GM19328 (cell line): ENCODE data around the gene POMT2.
A peak's percentile ranks its signal among the peaks of the same experiment; 100 is the strongest.
"Not testable (repeated sequence)": the region's sequence is repeated elsewhere in the genome, so short reads cannot be mapped to it uniquely, and the experiment has no call there.

ENCODE experiments used
- ATAC-seq: cut with Tn5 transposase; IDR thresholded peaks from one replicate; pipeline ENCODE4 v1.9.1; 2021; ENCODE audit warnings: mild to moderate bottlenecking, moderate library complexity; ENCODE audit not compliant: unreplicated experiment

The POMT2 gene, protein sequence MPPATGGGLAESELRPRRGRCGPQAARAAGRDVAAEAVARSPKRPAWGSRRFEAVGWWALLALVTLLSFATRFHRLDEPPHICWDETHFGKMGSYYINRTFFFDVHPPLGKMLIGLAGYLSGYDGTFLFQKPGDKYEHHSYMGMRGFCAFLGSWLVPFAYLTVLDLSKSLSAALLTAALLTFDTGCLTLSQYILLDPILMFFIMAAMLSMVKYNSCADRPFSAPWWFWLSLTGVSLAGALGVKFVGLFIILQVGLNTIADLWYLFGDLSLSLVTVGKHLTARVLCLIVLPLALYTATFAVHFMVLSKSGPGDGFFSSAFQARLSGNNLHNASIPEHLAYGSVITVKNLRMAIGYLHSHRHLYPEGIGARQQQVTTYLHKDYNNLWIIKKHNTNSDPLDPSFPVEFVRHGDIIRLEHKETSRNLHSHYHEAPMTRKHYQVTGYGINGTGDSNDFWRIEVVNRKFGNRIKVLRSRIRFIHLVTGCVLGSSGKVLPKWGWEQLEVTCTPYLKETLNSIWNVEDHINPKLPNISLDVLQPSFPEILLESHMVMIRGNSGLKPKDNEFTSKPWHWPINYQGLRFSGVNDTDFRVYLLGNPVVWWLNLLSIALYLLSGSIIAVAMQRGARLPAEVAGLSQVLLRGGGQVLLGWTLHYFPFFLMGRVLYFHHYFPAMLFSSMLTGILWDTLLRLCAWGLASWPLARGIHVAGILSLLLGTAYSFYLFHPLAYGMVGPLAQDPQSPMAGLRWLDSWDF

DNA sequence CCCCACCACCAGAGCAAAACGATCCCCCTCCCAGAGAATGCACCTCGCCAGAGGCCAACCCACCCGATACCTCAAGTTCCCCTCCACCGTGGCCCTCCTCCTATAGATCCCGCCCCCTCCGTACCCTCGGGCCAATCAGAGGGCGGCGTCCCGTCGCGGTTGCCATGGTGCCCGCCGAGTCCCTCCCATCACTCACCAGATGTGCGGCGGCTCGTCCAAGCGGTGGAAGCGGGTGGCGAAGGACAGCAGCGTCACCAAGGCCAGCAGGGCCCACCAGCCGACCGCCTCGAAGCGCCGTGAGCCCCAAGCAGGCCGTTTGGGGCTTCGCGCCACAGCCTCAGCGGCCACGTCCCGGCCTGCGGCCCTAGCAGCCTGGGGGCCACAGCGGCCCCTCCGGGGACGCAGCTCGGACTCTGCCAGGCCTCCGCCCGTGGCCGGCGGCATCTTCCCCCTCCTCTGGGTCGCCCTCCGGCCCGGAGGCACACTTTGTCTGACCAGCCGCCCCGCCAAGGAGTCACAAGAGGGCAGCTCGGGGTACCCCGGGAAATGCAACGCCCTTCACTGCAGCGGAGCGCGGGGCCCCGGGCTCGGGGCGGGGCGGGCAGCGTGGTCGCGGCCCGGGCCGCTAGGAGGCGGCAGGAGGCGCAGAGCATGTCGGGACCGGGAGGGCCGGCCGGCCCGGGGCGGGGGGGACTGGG lies at the start of gene POMT2:
POMT2 (minus strand) TSS at position 646 of the 698 bp plus-strand sequence; CDS start at position 444, 202 bp downstream.
- ATAC-seq: peak; percentile 62

DNA sequence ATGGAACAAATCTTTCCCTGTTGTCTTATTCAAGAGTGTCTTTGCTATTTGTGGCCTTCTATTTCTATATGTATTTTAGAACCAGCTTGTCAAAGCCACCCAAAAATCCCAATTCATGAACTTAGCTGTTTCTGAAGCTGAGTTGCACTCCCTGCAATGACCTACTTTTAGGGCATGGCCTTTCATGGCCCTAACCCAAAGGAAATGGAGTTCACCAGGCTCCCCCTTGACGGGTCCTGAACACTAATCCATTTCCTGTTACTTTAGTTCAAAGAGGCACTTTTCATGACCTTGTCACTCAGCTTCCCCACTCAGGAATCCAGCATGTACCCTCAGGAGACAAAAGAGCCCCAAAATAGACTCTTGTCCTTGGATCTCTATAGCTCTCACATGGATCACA lies 48.6 kb upstream of the POMT2 start:
- no peak for ATAC-seq

DNA sequence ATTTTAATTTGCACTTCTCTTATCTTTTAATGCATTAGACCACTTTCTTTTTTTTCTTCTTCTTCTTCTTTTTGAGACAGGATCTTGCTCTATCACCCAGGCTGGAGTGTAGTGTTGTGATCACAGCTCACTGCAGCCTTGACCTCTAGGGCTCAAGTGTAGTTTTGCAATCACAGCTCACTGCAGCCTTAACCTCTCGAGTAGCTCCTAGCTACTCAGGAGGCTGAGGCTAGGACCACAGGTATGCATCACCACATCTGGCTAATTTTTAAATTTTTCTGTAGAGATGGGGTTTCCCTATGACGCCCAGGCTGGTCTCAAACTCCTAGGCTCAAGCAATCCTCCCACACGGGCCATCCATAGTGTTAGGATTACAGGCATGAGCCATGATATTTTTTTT lies 43.5 kb upstream of the POMT2 start:
- no peak for ATAC-seq

DNA sequence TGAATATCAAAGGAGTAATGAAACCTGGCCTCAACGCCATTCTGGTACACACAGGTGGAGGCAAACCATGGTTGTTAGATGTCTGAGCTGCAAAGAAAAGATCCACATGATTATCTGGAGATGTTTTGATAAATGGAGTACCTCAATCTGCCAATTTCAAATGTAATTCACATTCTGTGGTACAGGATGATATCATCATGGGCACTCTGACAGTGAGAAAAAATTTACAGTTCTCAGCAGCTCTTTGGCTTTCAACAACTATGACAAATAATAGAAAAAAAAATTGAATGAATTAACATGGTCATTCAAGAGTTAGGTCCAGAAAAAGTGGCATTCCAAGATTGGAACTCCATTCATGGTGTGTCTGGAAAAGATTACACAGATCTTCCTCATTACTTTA lies 38.9 kb upstream of the POMT2 start:
- no peak for ATAC-seq

DNA sequence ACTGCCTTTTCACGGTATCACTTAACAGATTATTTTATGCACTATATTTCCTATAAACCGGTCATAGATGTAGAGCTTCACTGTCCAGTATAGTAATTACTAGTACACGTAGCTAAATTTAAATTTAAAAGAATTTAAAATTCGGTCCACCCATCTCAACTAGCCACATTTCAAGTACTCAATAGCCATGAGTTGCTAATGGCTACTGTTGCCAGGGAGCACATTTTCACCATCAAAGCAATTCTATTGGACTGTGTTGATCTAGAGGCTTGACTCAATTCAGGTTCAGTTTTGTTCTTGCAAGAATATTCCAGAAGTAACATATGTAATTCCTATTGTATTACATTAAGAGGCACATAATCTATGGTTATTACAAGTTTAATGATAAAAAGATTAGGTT lies 36.2 kb upstream of the POMT2 start:
- ATAC-seq: no peak

DNA sequence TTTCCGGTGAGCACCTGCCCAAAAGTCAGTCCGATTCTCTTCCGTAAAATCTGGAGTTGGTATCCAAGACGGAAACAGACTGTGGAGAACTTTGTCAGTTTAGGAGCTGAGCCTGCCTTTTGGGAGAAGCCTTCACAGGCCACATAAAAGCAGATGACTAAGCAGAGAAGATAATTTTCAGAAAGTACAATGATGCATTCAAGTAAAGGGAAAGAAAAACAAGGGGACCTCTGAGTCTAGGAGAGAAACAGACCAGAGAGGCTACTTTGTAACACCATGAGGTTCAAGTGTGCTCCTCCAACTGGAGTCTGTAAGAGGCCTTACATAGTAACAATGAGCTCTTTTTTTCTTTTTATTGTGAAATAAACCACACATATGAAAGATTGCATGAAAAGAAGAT lies 35.1 kb upstream of the POMT2 start:
- no peak for ATAC-seq

DNA sequence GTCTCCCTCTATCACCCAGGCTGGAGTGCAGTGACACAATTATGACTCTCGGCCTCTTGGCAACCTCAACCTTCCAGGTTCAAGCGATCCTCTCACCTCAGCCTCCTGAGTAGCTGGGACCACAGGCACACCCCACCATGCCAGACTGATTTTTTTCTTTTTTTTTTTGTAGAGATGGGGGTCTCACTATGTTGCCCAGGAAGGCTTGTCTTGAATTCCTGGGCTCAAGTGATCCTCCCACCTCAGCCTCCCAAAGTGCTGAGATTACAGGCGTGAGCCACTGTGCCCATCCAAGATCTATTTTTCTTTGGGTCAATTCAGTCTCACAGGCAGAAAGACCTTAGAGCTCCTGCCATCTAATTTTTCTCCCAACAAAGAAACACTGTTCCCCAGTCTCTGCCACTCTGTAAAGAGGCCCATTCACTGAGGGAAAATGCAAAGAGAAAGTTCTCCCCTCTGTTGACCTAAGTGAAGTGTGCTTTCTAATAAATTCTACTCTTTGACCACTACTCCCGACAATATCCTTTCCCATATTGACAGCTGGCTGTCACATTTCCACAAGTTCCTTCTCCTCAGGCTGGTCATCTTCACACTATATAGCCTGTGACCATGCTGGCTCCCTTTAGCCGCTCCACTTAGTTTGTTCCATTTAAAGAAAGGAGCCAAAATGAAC lies 32.9 kb upstream of the POMT2 start:
- ATAC-seq: no peak

DNA sequence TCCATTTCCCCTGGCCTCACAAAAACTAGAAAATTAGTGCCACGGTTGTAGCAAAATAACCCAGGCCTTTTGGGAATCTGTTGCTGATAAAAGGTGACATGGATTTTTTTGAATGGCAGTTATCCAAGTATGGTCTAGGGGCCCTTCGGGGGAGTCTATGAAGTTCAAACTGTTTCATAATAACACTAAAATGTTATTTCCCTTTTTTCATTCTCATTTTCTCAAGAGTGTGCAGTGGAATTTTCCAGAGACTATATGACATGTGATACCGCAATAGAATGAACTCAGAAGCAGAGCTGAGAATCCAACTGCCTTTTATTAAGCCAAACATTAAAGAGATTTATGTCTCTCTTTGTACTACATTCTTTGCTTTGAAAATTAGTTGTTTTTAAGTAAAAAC lies 27.1 kb upstream of the POMT2 start:
- no peak for ATAC-seq

DNA sequence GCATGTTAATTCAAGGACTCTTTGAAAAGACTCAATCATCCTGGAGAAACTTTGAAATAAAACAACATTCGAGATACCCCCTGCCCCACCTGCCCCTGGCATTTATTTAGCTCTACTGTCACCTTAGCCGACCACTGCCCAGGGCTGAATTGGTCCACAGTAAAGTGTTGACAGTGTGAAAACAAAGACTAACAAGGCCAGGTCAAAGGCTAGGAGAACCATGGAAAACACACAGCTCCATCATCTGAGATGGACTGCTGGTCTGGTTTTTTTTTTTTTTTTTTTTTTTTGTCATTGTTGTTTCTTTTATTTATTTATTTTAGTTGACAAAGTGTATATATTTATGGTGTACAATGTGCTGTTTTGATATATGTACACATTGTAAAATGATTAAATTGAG lies 25.8 kb upstream of the POMT2 start:
- no peak for ATAC-seq

DNA sequence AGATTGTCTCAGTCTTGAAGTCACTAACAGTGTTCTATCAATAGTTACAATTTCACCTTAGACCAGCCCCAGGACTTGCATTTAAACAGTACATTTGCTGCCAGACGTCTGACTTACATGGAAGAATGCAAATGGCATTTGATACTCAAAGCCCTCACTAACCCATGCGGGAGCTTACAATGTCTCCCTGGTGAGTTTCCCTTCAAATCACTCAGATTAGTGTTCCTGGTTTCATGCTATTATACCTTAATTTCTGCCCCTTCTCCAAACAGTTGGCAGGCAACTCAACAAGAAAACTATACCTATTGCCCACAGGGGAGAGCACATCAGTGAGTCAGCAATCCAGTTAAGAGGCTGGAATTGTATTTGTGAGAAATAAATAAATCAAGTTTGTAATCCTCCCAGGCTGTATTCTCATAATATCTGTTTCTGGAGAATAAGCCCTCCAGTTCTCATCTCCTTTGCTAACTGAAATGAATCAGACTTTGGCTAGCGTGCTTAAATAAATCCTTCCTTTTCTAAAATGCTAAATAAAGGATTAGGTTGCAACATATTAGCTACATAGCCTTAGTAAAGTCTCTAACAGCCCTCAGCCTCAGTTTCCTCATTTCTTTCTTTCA lies 23.8 kb upstream of the POMT2 start:
- no peak for ATAC-seq

DNA sequence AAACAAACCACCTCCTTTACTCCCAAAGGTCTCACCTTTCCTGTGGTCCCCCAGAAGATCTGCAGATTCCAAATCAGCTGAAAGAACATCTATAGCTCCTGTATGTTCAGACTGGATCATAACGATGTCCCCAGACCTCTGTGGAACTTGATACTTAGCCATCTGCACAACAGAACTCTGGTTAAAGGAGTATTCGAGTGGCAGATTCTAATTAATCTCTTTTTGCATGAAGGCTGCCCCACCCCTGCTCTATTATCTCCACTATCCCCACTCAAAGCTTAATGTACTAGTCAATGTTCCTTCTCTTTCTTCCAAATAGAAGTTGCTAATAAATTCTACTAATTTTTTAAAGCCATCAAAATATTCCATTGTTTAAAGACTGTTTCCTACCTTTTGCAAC lies 23.0 kb upstream of the POMT2 start:
- no peak for ATAC-seq

DNA sequence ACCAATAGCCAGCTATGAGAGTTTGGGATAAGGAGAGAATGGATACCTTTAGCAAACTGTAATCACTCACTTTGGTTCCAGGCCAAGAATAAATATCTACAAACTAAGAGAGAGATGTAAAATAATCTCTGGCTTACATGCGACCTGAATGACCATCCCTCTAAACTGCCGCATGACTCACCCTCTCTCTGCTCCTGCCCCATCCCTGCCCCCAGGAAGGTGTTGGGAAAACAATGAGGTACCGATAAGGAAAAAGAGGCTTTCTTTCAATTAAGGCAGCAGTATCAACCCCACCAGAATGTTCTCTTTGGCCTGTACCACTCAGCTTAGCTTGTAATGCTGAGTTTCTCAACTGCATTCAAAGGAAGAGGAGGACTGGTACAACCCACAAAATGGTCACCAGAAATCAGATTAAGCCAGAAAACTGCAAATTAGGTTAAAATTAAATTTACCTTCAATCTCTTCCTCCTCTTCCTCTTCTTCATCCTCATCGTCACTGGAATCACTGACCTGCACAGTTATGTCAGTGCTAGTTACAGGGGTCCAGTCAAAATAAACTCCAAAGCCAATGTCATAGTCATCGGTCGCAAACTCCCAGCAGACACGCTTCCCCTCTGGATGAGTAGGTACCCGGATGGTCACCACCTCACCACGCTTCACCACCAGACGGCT lies 22.2 kb upstream of the POMT2 start:
- no peak for ATAC-seq

DNA sequence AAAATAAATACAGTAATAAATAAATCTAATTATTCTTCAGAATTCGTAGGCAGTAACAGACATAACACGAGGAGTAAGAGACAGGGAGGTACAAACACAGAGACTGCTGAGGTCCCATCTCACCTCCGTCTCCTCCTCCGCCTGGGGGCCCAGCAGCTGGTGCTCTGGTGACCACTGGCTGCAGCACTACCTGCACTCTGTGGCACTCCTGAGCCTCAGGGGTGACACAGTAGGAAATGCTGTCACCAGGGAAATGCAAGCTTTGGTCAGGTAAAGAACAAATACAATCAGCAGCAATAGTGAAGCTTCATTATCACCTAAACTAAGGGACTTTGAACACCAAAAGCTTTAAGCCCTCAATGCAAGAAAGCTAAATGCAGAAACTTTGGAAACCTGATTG lies 19.7 kb upstream of the POMT2 start:
- no peak for ATAC-seq

DNA sequence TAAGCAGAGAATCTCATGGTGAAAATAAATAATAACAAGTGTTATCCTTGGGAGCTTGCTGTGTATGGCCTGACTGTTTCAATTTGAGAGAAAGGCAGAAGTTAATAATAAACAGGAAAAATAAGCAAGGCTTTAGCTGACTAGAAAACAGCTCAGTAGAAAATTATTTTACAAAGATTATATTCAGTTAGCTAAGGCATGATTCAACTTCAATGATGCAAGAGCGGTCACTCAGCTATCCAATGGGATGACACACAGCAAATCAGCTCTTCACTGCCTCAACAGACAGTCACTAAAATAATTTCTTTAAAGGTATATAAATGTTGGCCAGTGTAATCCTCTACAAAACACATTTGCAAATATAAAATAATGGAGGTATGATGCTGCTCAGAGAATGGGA lies 18.7 kb upstream of the POMT2 start:
- no peak for ATAC-seq

DNA sequence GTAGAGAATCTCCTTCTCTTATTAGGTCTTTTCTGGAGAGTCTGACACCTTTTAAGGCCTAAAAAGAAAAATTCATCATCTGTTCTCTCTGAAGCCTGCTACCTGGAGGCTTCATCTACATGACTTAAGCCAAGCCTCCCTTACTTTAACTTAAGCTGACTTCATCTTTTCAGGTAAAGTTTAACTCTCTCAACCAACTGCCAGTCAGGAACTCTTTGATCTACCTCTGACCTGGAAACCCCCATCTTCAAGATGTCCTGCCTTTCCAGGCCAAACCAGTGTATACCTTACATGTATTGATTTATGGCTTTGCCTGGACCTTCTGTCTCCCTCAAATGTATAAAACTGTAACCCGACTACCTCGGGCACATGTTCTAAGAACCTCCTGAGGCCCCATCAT lies 17.6 kb upstream of the POMT2 start:
- no peak for ATAC-seq

DNA sequence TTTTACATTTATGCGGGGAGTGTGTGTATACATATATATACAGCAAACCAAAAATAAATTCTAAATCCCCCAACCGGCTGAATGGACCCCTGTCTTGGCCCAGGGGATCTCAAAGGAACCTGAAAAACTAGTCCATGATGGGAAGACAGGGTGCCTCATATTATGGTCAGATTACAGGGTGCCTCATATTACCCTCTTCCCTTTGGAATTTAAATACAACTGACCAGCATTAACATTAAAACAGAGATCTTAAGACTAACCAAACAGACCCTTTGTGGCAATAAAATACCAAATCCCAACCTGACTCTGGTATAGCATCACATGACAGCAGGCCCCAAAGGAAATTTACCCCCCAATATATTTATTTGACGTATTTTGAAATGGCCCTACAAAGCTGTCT lies 17.2 kb upstream of the POMT2 start:
- no peak for ATAC-seq

DNA sequence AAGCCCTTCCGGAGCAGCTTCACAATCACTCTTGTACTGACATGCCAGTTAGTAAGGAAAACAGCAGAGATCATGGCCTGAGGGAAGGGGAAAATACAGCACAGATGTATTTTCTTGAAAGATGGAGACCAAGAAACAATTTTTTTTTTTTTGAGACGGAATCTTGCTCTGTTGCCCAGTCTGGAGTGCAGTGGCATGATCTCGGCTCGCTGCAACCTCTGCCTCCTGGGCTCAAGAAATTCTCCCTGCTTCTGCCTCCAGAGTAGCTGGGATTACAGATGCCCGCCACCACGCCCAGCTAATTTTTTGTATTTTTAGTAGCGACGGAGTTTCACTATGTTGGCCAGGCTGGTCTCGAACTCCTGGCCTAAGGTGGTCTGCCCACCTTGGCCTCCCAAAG lies 16.6 kb upstream of the POMT2 start:
- ATAC-seq: not testable (repeated sequence)

DNA sequence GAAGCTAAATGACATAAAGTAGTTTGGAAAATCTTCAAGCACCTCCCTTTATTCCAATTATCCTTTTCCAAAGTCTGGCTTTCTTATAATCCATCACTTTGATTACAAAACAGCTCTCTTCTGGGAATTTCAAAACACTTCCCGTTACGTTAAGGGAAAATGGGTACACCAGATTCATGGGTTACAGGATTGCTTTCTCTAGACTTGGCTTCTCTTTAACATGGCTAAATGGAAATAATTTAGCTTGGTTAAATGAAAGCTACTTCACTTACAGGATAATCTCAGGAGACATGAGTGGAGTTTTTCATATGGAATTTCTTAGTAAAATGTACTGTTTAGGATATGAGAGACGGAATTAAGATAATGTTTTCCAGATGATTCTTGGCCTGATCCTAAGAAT lies 14.9 kb upstream of the POMT2 start:
- ATAC-seq: no peak

DNA sequence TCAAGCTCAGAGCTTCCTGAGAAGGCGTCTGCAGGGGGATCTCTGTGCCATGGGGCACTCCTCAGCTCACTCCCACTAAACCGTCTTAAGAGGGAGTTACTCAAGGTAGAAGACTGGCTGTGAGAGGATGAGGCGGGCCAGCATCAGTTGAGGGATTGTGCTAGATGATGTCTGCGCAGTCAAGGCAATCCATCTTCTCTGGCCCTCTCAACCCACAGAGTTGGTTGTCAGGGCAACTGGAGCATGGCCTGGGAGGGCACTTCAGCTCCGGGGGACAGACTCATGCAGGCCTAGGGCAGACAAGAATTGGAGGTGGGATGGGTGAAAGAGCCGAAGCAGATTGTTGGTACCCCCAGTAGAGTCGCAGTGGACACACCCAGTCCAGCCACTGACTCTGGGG lies 9.2 kb upstream of the POMT2 start:
- ATAC-seq: no peak

DNA sequence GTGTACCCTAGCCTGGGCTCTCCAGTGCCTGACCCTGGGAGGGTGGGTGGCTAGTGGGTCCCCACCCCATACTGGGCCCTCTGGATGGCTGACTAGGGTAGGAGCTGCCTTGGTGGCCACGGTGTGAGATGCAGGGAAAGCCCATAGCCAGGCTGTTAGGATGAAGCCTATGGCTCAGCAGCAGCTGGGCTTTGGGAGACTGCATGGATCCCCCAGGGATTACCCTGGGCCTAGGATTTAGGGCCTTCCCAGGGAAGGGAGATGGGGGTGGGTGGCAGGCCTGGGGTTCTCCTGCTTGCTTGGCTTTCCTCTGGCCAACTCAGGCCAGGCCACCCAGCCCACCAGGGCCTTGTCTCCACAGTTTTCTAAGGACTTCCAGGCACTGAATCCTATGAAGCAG lies 6.4 kb upstream of the POMT2 start:
- no peak for ATAC-seq
